ENCODE measurements around the gene CHD5.
"Not testable (repeated sequence)": the region's sequence is repeated elsewhere in the genome, so short reads cannot be mapped to it uniquely, and the experiment has no call there.

CHD5 gene

GRCh38 chr1:6063532-6064053, 116.5 kb downstream of the CHD5 start:
- not testable (repeated sequence) for H3K27me3 ChIP-seq (ENCODE audit: control insufficient read depth, insufficient read depth, low read length); H3K36me3 ChIP-seq (ENCODE audit: control insufficient read depth, insufficient read depth, low read length); H3K27ac ChIP-seq (ENCODE audit: low read length)

GRCh38 chr1:6062670-6063069, 117.5 kb downstream of the CHD5 start:
- Histone ChIP-seq H3K27me3 (ENCODE audit: control insufficient read depth, insufficient read depth, low read length) (no peaks in the 10 kb centered on the region), H3K27ac (ENCODE audit: low read length) (no peak overlapping the region), H3K9me3 (ENCODE audit: control insufficient read depth, insufficient read depth, low read length) (no peaks in the 10 kb centered on the region), H3K4me3 (ENCODE audit: low read length) (no peak overlapping the region), H3K36me3 (ENCODE audit: control insufficient read depth, insufficient read depth, low read length) (no peaks in the 10 kb centered on the region; the same call in 1 of the 2 replicates), H3K4me1 (ENCODE audit: control insufficient read depth, insufficient read depth, low read length) (no peaks in the 10 kb centered on the region)
- no CpG with 5 or more reads among the region's 6 CpGs for WGBS (ENCODE audit: insufficient coverage, insufficient read length)
- DNase-seq (ENCODE audit: low read depth, low spot score) = no peak

More at GRCh38 chr1:6063532-6064053, 116.5 kb downstream of the CHD5 start:
- DNase-seq (ENCODE audit: low read depth, low spot score); H3K4me3 ChIP-seq (ENCODE audit: low read length); H3K4me1 ChIP-seq (ENCODE audit: control insufficient read depth, insufficient read depth, low read length); H3K9me3 ChIP-seq (ENCODE audit: control insufficient read depth, insufficient read depth, low read length): not testable (repeated sequence)
- no CpG with 5 or more reads among the region's 7 CpGs for WGBS (ENCODE audit: insufficient coverage, insufficient read length)

GRCh38 chr1:6059866-6060265, 120.3 kb downstream of the CHD5 start:
- Histone ChIP-seq H3K36me3 (ENCODE audit: control insufficient read depth, insufficient read depth, low read length) (no peaks in the 10 kb centered on the region), H3K27ac (ENCODE audit: low read length) (no peak overlapping the region), H3K9me3 (ENCODE audit: control insufficient read depth, insufficient read depth, low read length) (no peaks in the 10 kb centered on the region), H3K27me3 (ENCODE audit: control insufficient read depth, insufficient read depth, low read length) (no peaks in the 10 kb centered on the region), H3K4me1 (ENCODE audit: control insufficient read depth, insufficient read depth, low read length) (no peaks in the 10 kb centered on the region), H3K4me3 (ENCODE audit: low read length) (no peak overlapping the region)
- DNase-seq (ENCODE audit: low read depth, low spot score) = no peak
- WGBS (ENCODE audit: insufficient coverage, insufficient read length) = no CpG with 5 or more reads among the region's 9 CpGs

- Histone ChIP-seq H3K9me3 (ENCODE audit: control insufficient read depth, insufficient read depth, low read length) (no peaks in the 10 kb centered on the region), H3K27me3 (ENCODE audit: control insufficient read depth, insufficient read depth, low read length) (no peaks in the 10 kb centered on the region), H3K4me3 (ENCODE audit: low read length) (no peak overlapping the region), H3K4me1 (ENCODE audit: control insufficient read depth, insufficient read depth, low read length) (no peaks in the 10 kb centered on the region), H3K36me3 (ENCODE audit: control insufficient read depth, insufficient read depth, low read length) (no peaks in the 10 kb centered on the region), H3K27ac (ENCODE audit: low read length) (no peak overlapping the region)
- WGBS (ENCODE audit: insufficient coverage, insufficient read length) = no CpG with 5 or more reads among the region's 9 CpGs
- DNase-seq (ENCODE audit: low read depth, low spot score) = no peak
These were observed 122.8 kb downstream of the CHD5 start for GRCh38 chr1:6057170-6057845.

- no CpG with 5 or more reads among the region's 8 CpGs for WGBS (ENCODE audit: insufficient coverage, insufficient read length)
- DNase-seq (ENCODE audit: low read depth, low spot score) = no peak
- Histone ChIP-seq H3K27me3 (ENCODE audit: control insufficient read depth, insufficient read depth, low read length) (no peaks in the 10 kb centered on the region), H3K4me3 (ENCODE audit: low read length) (no peak overlapping the region), H3K9me3 (ENCODE audit: control insufficient read depth, insufficient read depth, low read length) (no peaks in the 10 kb centered on the region), H3K36me3 (ENCODE audit: control insufficient read depth, insufficient read depth, low read length) (no peaks in the 10 kb centered on the region), H3K27ac (ENCODE audit: low read length) (no peak overlapping the region), H3K4me1 (ENCODE audit: control insufficient read depth, insufficient read depth, low read length) (no peaks in the 10 kb centered on the region)
These were observed 123.6 kb downstream of the CHD5 start for GRCh38 chr1:6056572-6056948.

DNA sequence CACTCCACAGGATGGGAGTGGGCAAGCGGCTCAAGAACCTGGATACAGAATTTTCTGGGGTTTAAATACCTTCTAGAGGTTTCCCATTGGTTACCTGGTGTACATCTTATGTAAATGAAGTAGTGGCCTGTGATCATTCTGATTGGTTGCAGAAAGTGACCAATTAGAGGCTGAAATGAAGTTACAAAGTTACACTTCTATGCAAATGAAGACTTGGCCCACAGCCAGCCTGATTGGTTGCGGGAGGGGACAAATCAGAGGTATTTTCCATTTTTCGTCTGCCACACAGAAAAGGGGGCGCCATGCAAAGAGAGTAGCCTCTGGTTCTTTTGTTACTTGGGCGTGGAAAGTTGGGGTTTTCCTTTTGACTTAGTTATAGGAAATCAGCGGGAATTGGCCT, 125.5 kb downstream of the CHD5 start:
- no CpG with 5 or more reads among the region's 6 CpGs for WGBS (ENCODE audit: insufficient coverage, insufficient read length)
- Histone ChIP-seq H3K4me1 (ENCODE audit: control insufficient read depth, insufficient read depth, low read length) (no peaks in the 10 kb centered on the region; the same call in 1 of the 2 replicates), H3K4me3 (ENCODE audit: low read length) (no peak overlapping the region), H3K36me3 (ENCODE audit: control insufficient read depth, insufficient read depth, low read length) (no peaks in the 10 kb centered on the region), H3K27ac (ENCODE audit: low read length) (no peak overlapping the region), H3K9me3 (ENCODE audit: control insufficient read depth, insufficient read depth, low read length) (no peaks in the 10 kb centered on the region), H3K27me3 (ENCODE audit: control insufficient read depth, insufficient read depth, low read length) (no peaks in the 10 kb centered on the region)
- DNase-seq (ENCODE audit: low read depth, low spot score) = no peak

- Histone ChIP-seq H3K27ac (ENCODE audit: low read length) (no peak overlapping the region), H3K27me3 (ENCODE audit: control insufficient read depth, insufficient read depth, low read length) (no peaks in the 10 kb centered on the region), H3K9me3 (ENCODE audit: control insufficient read depth, insufficient read depth, low read length) (no peaks in the 10 kb centered on the region), H3K4me1 (ENCODE audit: control insufficient read depth, insufficient read depth, low read length) (no peaks in the 10 kb centered on the region; the same call in 1 of the 2 replicates), H3K4me3 (ENCODE audit: low read length) (no peak overlapping the region), H3K36me3 (ENCODE audit: control insufficient read depth, insufficient read depth, low read length) (no peaks in the 10 kb centered on the region)
- DNase-seq (ENCODE audit: low read depth, low spot score) = no peak
- whole genome bisulfite sequencing (ENCODE audit: insufficient coverage, insufficient read length) = no CpG with 5 or more reads among the region's 8 CpGs
These were observed 126.9 kb downstream of the CHD5 start for GRCh38 chr1:6053206-6053546.

- Histone ChIP-seq H3K9me3 (ENCODE audit: control insufficient read depth, insufficient read depth, low read length) (no peaks in the 10 kb centered on the region), H3K4me3 (ENCODE audit: low read length) (no peak overlapping the region), H3K27me3 (ENCODE audit: control insufficient read depth, insufficient read depth, low read length) (no peaks in the 10 kb centered on the region), H3K36me3 (ENCODE audit: control insufficient read depth, insufficient read depth, low read length) (no peaks in the 10 kb centered on the region), H3K27ac (ENCODE audit: low read length) (no peak overlapping the region), H3K4me1 (ENCODE audit: control insufficient read depth, insufficient read depth, low read length) (no peaks in the 10 kb centered on the region; the same call in 1 of the 2 replicates)
- DNase-seq (ENCODE audit: low read depth, low spot score) = peak; percentile 55
- no CpG with 5 or more reads among the region's 16 CpGs for WGBS (ENCODE audit: insufficient coverage, insufficient read length)
These were observed 127.4 kb downstream of the CHD5 start for GRCh38 chr1:6052543-6053205.

All from iPS DF 6.9 (cell line).